Neural progenitor cell (in vitro differentiated cells): ENCODE results near the gene SBF2. TPM values are rescaled to one million over a fixed set of nuclear protein-coding genes. Genes with fewer than 3 reads are reported as not detected.

Experiments used
- DNase-seq: peaks from one replicate; pipeline ENCODE4 v3.0.0-alpha.2; 2016; ENCODE audit warnings: low spot score
- H2AFZ ChIP-seq: fragments of 200-600 bp; sonication (generic); replicated peaks from 2 replicates; pipeline ENCODE4 v1.6.1; 2016; ENCODE audit warnings: antibody characterized with exemption
- H3F3A ChIP-seq: fragments of 200-600 bp; sonication (generic); 2 replicates; pipeline ENCODE4 v1.6.1; 2016; ENCODE audit warnings: antibody characterized with exemption, low read depth
- H3K27ac ChIP-seq: fragments of 200-600 bp; sonication (generic); 2 replicates; pipeline ENCODE4 v1.5.1; 2016; ENCODE audit warnings: mild to moderate bottlenecking
- H3K27me3 ChIP-seq: fragments of 200-600 bp; sonication (generic); 2 replicates; pipeline ENCODE4 v1.6.1; 2016; ENCODE audit warnings: mild to moderate bottlenecking, moderate library complexity
- H3K36me3 ChIP-seq: fragments of 200-600 bp; sonication (generic); 2 replicates; pipeline ENCODE4 v1.5.1; 2016
- H3K4me1 ChIP-seq: fragments of 200-600 bp; sonication (generic); 2 replicates; pipeline ENCODE4 v1.6.1; 2016; ENCODE audit warnings: mixed run types
- H3K4me2 ChIP-seq: fragments of 200-600 bp; sonication (generic); 2 replicates; pipeline ENCODE4 v1.6.1; 2016
- H3K4me3 ChIP-seq: fragments of 200-600 bp; sonication (generic); 2 replicates; pipeline ENCODE4 v1.5.1; 2016
- H3K79me2 ChIP-seq: fragments of 200-600 bp; sonication (generic); 2 replicates; pipeline ENCODE4 v1.6.1; 2016; ENCODE audit warnings: low read depth
- H3K9ac ChIP-seq: fragments of 200-600 bp; sonication (generic); 2 replicates; pipeline ENCODE4 v1.6.1; 2016
- H3K9me3 ChIP-seq: fragments of 200-600 bp; sonication (generic); 2 replicates; pipeline ENCODE4 v1.5.1; 2016; ENCODE audit warnings: low read depth
- H4K20me1 ChIP-seq: fragments of 200-600 bp; sonication (generic); 2 replicates; pipeline ENCODE4 v1.6.1; 2016; ENCODE audit warnings: low read depth
- H3K27ac Mint-ChIP-seq: 3 replicates; pipeline ENCODE4 v1.8.0; 2021; ENCODE audit warnings: mixed read lengths
- H3K27me3 Mint-ChIP-seq: 2 replicates; pipeline ENCODE4 v1.8.0; 2022; ENCODE audit warnings: low read depth, mild to moderate bottlenecking, inconsistent platforms, moderate library complexity, mixed read lengths; ENCODE audit not compliant: insufficient read depth
- H3K36me3 Mint-ChIP-seq: 3 replicates; pipeline ENCODE4 v1.8.0; 2021; ENCODE audit warnings: mixed read lengths
- H3K4me1 Mint-ChIP-seq: 3 replicates; pipeline ENCODE4 v1.8.0; 2021; ENCODE audit warnings: mixed read lengths
- H3K4me3 Mint-ChIP-seq: 3 replicates; pipeline ENCODE4 v1.8.0; 2021; ENCODE audit warnings: mild to moderate bottlenecking, moderate library complexity, mixed read lengths
- H3K9me3 Mint-ChIP-seq: 3 replicates; pipeline ENCODE4 v1.8.0; 2020; ENCODE audit warnings: mixed read lengths
- EZH2 ChIP-seq: fragments of 200-600 bp; sonication (generic); IDR thresholded peaks from 2 replicates; pipeline ENCODE4 v1.6.1; 2017; ENCODE audit warnings: antibody characterized with exemption, mild to moderate bottlenecking, moderate library complexity
- EZH2phosphoT487 ChIP-seq: fragments of 200-600 bp; sonication (generic); IDR thresholded peaks from 2 replicates; pipeline ENCODE4 v1.6.1; 2017; ENCODE audit warnings: antibody characterized with exemption
- total RNA-seq: library from RNA; depleted of rRNA; stranded (reverse); fragments of >200 nt; gene quantifications from 2 replicates; pipeline ENCODE4 v1.2.3, GENCODE V29; 2015; ENCODE audit warnings: low replicate concordance
- TF ChIP-seq, protein P1 (sequence below): fragments of 200-600 bp; sonication (generic); IDR thresholded peaks from 2 replicates; pipeline ENCODE4 v1.5.1; 2017; ENCODE audit warnings: antibody characterized with exemption, mild to moderate bottlenecking

Gene SBF2
- total RNA-seq, 1 donor from 2014 or later, result 48.2 TPM

DNA sequence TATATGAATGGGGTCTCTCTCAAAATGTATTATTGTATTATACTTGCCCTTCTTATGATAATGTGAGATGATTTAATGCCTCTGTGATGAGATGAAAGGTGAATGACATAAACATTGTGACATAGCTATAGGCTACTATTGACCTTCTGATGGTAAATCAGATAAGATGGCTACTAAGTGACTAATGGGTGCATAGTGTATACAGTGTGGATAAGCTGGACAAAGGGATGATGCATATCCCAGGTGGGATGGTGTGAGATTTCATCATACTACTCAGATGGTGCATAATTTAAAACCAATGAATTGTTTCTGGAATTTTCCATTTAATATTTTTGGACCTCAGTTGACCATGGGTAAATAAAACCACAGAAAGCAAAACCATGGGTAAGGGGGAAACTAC, 243.5 kb downstream of the SBF2 start:
- H3K27ac ChIP-seq, result no peak overlapping the region
- H3K4me2 ChIP-seq, result no peak overlapping the region
- H3K36me3 ChIP-seq, result no peaks in the 10 kb centered on the region
- H3K9ac ChIP-seq, result no peak overlapping the region
- H3K9me3 Mint-ChIP-seq, result peaks cover 2% of the 10 kb centered on the region
- H3K27me3 Mint-ChIP-seq, result no peaks in the 10 kb centered on the region
- no peaks in the 10 kb centered on the region for H3K4me1 ChIP-seq
- no peak overlapping the region for H3K4me3 Mint-ChIP-seq
- no peaks in the 10 kb centered on the region for H4K20me1 ChIP-seq
- no peaks in the 10 kb centered on the region for H3F3A ChIP-seq
- H3K9me3 ChIP-seq, result no peaks in the 10 kb centered on the region
- DNase-seq, result no peak
- H3K36me3 Mint-ChIP-seq, result no peaks in the 10 kb centered on the region
- H3K4me1 Mint-ChIP-seq, result no peaks in the 10 kb centered on the region
- no peak overlapping the region for H3K27ac Mint-ChIP-seq
- no peaks in the 10 kb centered on the region for H3K79me2 ChIP-seq
- no peaks in the 10 kb centered on the region for H3K27me3 ChIP-seq
- no peak overlapping the region for H2AFZ ChIP-seq
- H3K4me3 ChIP-seq, result no peak overlapping the region
- TF ChIP-seq EZH2 (no peak), EZH2phosphoT487 (no peak)
- TF ChIP-seq, protein P1, sequence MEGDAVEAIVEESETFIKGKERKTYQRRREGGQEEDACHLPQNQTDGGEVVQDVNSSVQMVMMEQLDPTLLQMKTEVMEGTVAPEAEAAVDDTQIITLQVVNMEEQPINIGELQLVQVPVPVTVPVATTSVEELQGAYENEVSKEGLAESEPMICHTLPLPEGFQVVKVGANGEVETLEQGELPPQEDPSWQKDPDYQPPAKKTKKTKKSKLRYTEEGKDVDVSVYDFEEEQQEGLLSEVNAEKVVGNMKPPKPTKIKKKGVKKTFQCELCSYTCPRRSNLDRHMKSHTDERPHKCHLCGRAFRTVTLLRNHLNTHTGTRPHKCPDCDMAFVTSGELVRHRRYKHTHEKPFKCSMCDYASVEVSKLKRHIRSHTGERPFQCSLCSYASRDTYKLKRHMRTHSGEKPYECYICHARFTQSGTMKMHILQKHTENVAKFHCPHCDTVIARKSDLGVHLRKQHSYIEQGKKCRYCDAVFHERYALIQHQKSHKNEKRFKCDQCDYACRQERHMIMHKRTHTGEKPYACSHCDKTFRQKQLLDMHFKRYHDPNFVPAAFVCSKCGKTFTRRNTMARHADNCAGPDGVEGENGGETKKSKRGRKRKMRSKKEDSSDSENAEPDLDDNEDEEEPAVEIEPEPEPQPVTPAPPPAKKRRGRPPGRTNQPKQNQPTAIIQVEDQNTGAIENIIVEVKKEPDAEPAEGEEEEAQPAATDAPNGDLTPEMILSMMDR, result no peak

DNA sequence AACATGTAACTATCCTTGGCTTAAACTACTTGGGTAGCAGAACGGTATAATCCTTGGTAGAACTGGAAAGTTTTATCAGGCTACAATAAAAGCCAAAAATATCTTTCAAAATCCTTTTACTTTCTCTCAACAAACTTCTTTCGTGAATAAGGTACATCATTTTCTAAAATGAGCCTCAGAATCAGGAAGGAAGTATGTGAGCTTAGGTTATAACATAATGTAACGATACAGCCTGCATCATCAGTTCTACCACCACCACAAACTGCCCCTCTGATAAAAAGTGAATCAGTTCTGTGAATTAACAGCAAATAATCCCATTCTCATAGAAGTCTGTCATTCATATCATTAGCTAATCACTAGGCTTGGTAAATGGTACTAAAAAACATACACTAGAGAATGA, 244.3 kb downstream of the SBF2 start:
- H3K27me3 ChIP-seq, result no peaks in the 10 kb centered on the region
- H3K9me3 ChIP-seq, result no peaks in the 10 kb centered on the region
- peaks cover 6% of the 10 kb centered on the region for H3K9me3 Mint-ChIP-seq
- no peak overlapping the region for H3K27ac ChIP-seq
- no peaks in the 10 kb centered on the region for H4K20me1 ChIP-seq
- peaks cover 3% of the 10 kb centered on the region for H3F3A ChIP-seq
- no peak overlapping the region for H3K27ac Mint-ChIP-seq
- no peaks in the 10 kb centered on the region for H3K79me2 ChIP-seq
- TF ChIP-seq, protein P1, result no peak
- no peak for TF ChIP-seq EZH2phosphoT487
- TF ChIP-seq EZH2, result no peak
- no peak overlapping the region for H3K9ac ChIP-seq
- no peaks in the 10 kb centered on the region for H3K4me1 Mint-ChIP-seq
- no peak overlapping the region for H3K4me3 Mint-ChIP-seq
- peaks cover 1% of the 10 kb centered on the region for H3K4me1 ChIP-seq
- DNase-seq, result no peak
- H3K4me3 ChIP-seq, result no peak overlapping the region
- H3K36me3 Mint-ChIP-seq, result no peaks in the 10 kb centered on the region
- no peaks in the 10 kb centered on the region for H3K36me3 ChIP-seq
- no peaks in the 10 kb centered on the region for H3K27me3 Mint-ChIP-seq
- no peak overlapping the region for H2AFZ ChIP-seq
- no peak overlapping the region for H3K4me2 ChIP-seq

DNA sequence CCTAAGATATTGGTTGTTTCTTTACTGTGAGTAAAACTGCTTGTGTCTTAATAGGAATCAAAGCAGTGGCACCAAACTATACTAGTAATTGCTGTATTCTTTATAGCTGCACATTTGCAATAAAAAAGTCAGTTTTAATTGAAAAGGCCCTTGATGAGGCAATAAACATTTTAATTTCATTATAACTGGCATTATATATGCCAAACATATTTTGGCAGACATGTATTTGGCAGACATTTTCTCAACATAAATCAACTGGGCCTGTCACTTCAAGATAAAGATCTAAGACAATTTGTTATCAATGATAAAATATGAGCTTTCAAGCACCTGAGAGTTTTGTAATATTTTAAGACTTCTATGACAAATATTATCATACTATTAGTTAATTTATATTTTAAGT, 245.7 kb downstream of the SBF2 start:
- Histone ChIP-seq H3K4me2 (no peak overlapping the region), H3K9ac (no peak overlapping the region), H3K4me3 (no peak overlapping the region), H4K20me1 (no peaks in the 10 kb centered on the region), H3F3A (peaks cover 12% of the 10 kb centered on the region), H3K27me3 (no peaks in the 10 kb centered on the region), H3K27ac (no peak overlapping the region), H3K9me3 (no peaks in the 10 kb centered on the region), H2AFZ (no peak overlapping the region), H3K79me2 (peaks cover 4% of the 10 kb centered on the region), H3K36me3 (no peaks in the 10 kb centered on the region), H3K4me1 (peaks cover 16% of the 10 kb centered on the region)
- TF ChIP-seq, protein P1, result no peak
- TF ChIP-seq EZH2phosphoT487 (no peak), EZH2 (no peak)
- no peak for DNase-seq
- H3K4me1 Mint-ChIP-seq, result no peaks in the 10 kb centered on the region
- H3K27me3 Mint-ChIP-seq, result no peaks in the 10 kb centered on the region
- peaks cover 4% of the 10 kb centered on the region for H3K36me3 Mint-ChIP-seq
- no peak overlapping the region for H3K27ac Mint-ChIP-seq
- peaks cover 12% of the 10 kb centered on the region for H3K9me3 Mint-ChIP-seq
- no peak overlapping the region for H3K4me3 Mint-ChIP-seq
